HG03460 (cell line): ENCODE data around the gene PLCB1.
A peak's percentile ranks its signal among the peaks of the same experiment; 100 is the strongest.

Experiments used
- ATAC-seq: cut with Tn5 transposase; IDR thresholded peaks from one replicate; pipeline ENCODE4 v1.9.1; 2021; ENCODE audit not compliant: unreplicated experiment

PLCB1 gene

GRCh38 chr20:8525017-8525343 is 392.9 kb downstream of the PLCB1 start:
- no peak for ATAC-seq

GRCh38 chr20:8526610-8527009 is 394.5 kb downstream of the PLCB1 start:
- ATAC-seq: no peak

GRCh38 chr20:8527998-8528723 is 396.1 kb downstream of the PLCB1 start:
- ATAC-seq: peak; percentile 74

GRCh38 chr20:8530022-8530421 is 398.0 kb downstream of the PLCB1 start:
- no peak for ATAC-seq

GRCh38 chr20:8532169-8532568 is 400.1 kb downstream of the PLCB1 start:
- ATAC-seq: no peak

- no peak for ATAC-seq
Measured at GRCh38 chr20:8534368-8535160, 402.5 kb downstream of the PLCB1 start.

GRCh38 chr20:8535403-8536261 is 403.6 kb downstream of the PLCB1 start:
- ATAC-seq: no peak

GRCh38 chr20:8536262-8536618 is 404.2 kb downstream of the PLCB1 start:
- no peak for ATAC-seq

- ATAC-seq: no peak
Measured at GRCh38 chr20:8540466-8540865, 408.4 kb downstream of the PLCB1 start.

GRCh38 chr20:8542110-8542486 is 410.0 kb downstream of the PLCB1 start:
- no peak for ATAC-seq

- ATAC-seq: no peak
Measured at GRCh38 chr20:8545212-8545611, 413.1 kb downstream of the PLCB1 start.

- no peak for ATAC-seq
Measured at GRCh38 chr20:8547035-8547650, 415.1 kb downstream of the PLCB1 start.

GRCh38 chr20:8547968-8548588 is 416.0 kb downstream of the PLCB1 start:
- no peak for ATAC-seq

- no peak for ATAC-seq
Measured at GRCh38 chr20:8549192-8549591, 417.1 kb downstream of the PLCB1 start.

GRCh38 chr20:8557711-8558110 is 425.6 kb downstream of the PLCB1 start:
- no peak for ATAC-seq

- ATAC-seq: no peak
Measured at GRCh38 chr20:8562356-8562755, 430.3 kb downstream of the PLCB1 start.

GRCh38 chr20:8568075-8568474 is 436.0 kb downstream of the PLCB1 start:
- no peak for ATAC-seq

- no peak for ATAC-seq
Measured at GRCh38 chr20:8569766-8570165, 437.7 kb downstream of the PLCB1 start.

- no peak for ATAC-seq
Measured at GRCh38 chr20:8571611-8572010, 439.5 kb downstream of the PLCB1 start.

- no peak for ATAC-seq
Measured at GRCh38 chr20:8573686-8574085, 441.6 kb downstream of the PLCB1 start.

GRCh38 chr20:8575114-8575513 is 443.0 kb downstream of the PLCB1 start:
- ATAC-seq: no peak
